Natural killer cell treated with Interleukin-12 subunit alpha and Interleukin-12 subunit beta and Interleukin-15 and Interleukin-18, amount 100 ng/mL, for 72 hours (primary cell): ENCODE measurements around the gene CASP10. TPM values are rescaled to one million over a fixed set of nuclear protein-coding genes. Genes with fewer than 3 reads are reported as not detected.

Experiments
- ATAC-seq, 2 donors: fragments of 150-1000 bp; cut with Tn5 transposase in 1 of 2; sonication (Bioruptor Pico), chemical (Tn5 transposase) in 1 of 2; 2 replicates each; pipeline ENCODE4 v1.10.0; 2021
- DNase-seq: peaks from one replicate; pipeline ENCODE4 v3.0.0; 2022; ENCODE audit warnings: low spot score
- H3K27ac Mint-ChIP-seq, 2 donors: 1 replicate in 1 of 2; 2 replicates in 1 of 2; pipeline ENCODE4 v1.8.0; 2022; ENCODE audit warnings: mixed read lengths in 2 of 2, mild to moderate bottlenecking in 1 of 2, moderate library complexity in 1 of 2
- H3K27me3 Mint-ChIP-seq, 2 donors: 1 replicate in 1 of 2; 2 replicates in 1 of 2; pipeline ENCODE4 v1.8.0; 2022; ENCODE audit warnings: mixed read lengths in 2 of 2
- H3K36me3 Mint-ChIP-seq: one replicate; pipeline ENCODE4 v1.8.0; 2022; ENCODE audit warnings: mixed read lengths
- H3K4me1 Mint-ChIP-seq, 2 donors: 1 replicate in 1 of 2; 2 replicates in 1 of 2; pipeline ENCODE4 v1.8.0; 2022; ENCODE audit warnings: low read depth in 2 of 2, mixed read lengths in 2 of 2, mild to moderate bottlenecking in 1 of 2
- H3K4me3 Mint-ChIP-seq: one replicate; pipeline ENCODE4 v1.8.0; 2022; ENCODE audit warnings: mixed read lengths
- H3K9me3 Mint-ChIP-seq: 2 replicates; pipeline ENCODE4 v1.8.0; 2022; ENCODE audit warnings: mixed read lengths
- total RNA-seq, 2 donors: library from RNA; stranded (reverse); gene quantifications; one replicate each; pipeline ENCODE4 v1.2.3, GENCODE V29; 2022

Gene CASP10
- total RNA-seq, 2 donors from 2014 or later, result 17.5 to 23.0 TPM

- Mint-ChIP-seq H3K27me3 (no peaks in the 10 kb centered on the region), H3K27ac (peak overlapping the region; percentile 93 to 98), H3K4me1 (peaks cover 59 to 72% of the 10 kb centered on the region in 2 donors), H3K36me3 (peaks cover 10% of the 10 kb centered on the region), H3K4me3 (peak overlapping the region; percentile 93), H3K9me3 (no peaks in the 10 kb centered on the region)
- DNase-seq (peak; percentile 85), ATAC-seq (peak; percentile 68 to 72)
Measured at GRCh38 chr2:201257956-201258665, 75.2 kb downstream of the CASP10 start.

DNA sequence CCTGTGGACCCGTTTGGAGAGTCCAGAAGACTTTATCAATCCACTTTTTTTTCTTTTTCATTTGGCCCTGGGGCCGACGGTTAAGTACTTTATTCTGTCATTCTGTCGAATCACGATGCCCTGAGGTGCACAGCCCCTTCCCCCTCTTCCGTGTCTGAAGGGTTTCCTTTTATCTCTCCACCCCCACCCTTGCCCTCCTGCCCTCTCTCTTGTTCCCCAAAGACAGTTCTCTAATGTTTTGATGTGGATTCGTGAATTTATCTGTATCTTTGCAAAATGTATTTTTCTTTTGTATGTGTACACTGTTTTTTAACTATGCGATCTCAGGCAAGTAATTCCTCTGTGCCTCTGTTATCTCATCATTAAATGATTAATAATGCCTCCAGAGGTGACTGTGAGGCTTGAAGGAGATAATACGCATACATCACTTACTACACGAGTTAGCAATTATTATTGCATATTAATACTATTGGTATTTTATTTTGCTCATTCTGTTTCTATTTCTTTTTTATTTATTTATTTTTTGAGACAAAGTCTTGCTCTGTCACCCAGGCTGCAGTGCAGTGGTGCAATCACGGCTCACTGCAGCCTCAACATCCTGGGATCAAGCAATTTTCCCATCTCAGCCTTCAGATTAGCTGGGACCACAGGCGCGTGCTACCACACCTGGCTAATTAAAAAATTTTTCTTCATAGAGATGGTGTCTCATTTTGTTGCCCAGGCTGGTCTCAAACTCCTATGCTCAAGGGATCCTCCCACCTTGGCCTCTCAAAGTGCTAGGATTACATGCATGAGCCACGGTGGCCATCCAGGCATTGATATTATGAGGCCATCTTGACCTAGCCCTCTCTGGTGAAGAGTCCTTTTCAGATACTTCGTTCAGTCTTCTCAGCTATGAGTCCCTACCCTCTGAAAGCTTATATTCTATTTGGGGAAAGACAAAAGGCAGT is 76.0 kb downstream of the CASP10 start:
- Mint-ChIP-seq H3K9me3 (no peaks in the 10 kb centered on the region), H3K4me1 (peaks cover 64 to 76% of the 10 kb centered on the region in 2 donors), H3K4me3 (peak overlapping the region; percentile 93), H3K27me3 (no peaks in the 10 kb centered on the region), H3K27ac (peak overlapping the region; percentile 93 to 98), H3K36me3 (peaks cover 10% of the 10 kb centered on the region)
- DNase-seq (no peak), ATAC-seq (no peak)

DNA sequence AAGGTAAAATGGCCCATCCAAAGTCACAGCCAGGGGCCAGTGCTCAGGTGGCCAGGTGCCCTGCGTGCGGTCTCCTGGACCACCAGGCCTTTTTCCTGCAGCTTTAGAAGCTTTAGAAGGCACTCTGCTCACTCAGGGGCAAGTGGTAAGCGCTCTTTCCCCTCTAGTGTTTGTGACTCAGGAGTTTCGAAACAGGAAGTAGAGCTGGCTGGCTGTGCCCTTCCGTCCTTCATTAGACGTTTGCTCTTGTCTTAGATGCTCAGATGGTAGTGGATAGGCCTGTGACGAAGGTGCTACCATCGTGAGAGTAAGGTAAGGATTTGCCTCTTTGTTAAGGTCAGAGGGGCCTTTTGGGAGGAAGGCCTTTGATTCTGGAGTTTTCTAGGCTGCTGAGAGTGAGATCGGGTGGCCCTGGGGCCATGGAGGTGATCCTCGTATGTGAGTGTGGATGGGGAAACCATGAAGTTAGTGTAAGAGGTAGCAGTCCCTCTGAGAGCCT is 77.4 kb downstream of the CASP10 start, which contains the start of gene CASP8:
TSS of gene CASP8 (plus strand) at position 235 of the 499 bp plus-strand sequence. CDS start 5,951 bp downstream, outside the sequence.
- peak; percentile 76 to 87 for ATAC-seq

DNA sequence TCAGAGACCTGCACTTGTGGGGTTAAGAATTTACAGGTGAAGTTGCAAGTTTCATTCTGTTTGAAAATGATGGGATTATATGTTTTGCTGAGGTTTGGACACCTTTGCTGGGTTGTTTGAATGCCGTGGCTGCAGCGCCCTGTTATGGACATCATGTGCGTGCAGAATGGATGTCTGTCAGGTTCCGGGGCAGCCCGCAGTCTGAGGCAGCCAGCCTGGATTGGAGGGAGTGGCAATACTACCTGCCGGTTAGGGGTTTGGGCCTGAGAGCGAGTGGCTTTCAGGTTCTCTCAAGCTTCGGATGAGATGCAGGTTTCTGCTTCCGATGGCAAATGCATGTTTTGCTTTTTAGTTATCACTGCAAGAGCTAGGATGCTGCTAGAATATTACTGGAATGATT is 78.5 kb downstream of the CASP10 start:
- no peaks in the 10 kb centered on the region for H3K27me3 Mint-ChIP-seq
- peak overlapping the region; percentile 93 to 98 for H3K27ac Mint-ChIP-seq
- peaks cover 72 to 89% of the 10 kb centered on the region in 2 donors for H3K4me1 Mint-ChIP-seq
- H3K4me3 Mint-ChIP-seq, result peak overlapping the region; percentile 93
- no peaks in the 10 kb centered on the region for H3K9me3 Mint-ChIP-seq
- H3K36me3 Mint-ChIP-seq, result peaks cover 10% of the 10 kb centered on the region
- ATAC-seq (no peak), DNase-seq (peak; percentile 62)

More for the DNA sequence above, 77.4 kb downstream of the CASP10 start, which contains the start of gene CASP8:
- no peaks in the 10 kb centered on the region for H3K9me3 Mint-ChIP-seq
- peaks cover 10% of the 10 kb centered on the region for H3K36me3 Mint-ChIP-seq
- DNase-seq, result peak; percentile 84
- no peaks in the 10 kb centered on the region for H3K27me3 Mint-ChIP-seq
- peak within 1 kb of the TSS; percentile 93 to 98 for H3K27ac Mint-ChIP-seq
- peak within 1 kb of the TSS; percentile 93 for H3K4me3 Mint-ChIP-seq
- peaks cover 63 to 82% of the 10 kb centered on the region in 2 donors for H3K4me1 Mint-ChIP-seq

DNA sequence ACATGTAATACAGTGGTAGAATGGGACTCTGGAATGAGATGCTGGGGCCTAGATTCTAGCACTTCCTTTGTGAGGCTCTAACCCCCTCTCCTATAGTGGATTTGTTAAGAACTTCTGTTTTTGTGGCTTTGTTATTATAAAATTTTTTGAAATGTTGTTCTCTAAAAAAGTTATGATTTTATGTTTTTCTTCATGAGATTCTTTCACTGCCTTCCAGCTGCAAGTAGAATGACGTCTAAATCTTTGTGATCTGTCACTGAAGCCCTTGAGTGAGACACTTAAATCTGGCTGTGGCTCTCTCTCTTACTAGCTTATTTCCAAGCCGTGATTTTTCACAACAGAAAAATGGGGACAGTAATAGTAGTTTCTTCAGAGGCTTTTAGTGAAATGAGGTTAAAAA is 79.0 kb downstream of the CASP10 start:
- H3K9me3 Mint-ChIP-seq, result no peaks in the 10 kb centered on the region

DNA sequence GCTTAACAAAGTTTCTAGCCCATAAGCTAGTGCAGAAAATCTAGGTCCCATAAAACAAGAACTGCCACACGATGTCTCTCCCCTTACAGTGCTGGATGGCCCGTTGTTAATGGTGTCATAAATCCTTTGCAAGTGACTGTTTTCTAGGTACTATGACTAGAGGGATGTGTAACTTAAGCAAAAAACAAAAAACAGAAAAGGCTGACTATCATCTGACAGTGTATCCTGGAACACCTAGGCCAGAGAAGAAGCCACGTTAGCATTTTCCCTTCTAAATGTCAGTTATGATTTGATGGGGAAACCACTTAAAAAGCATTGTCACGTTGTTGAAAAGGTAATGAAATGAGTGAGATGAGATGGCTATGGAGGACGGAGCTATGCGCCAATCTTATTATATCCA is 79.8 kb downstream of the CASP10 start:
- peak overlapping the region; percentile 93 to 98 for H3K27ac Mint-ChIP-seq
- no peaks in the 10 kb centered on the region for H3K9me3 Mint-ChIP-seq
- H3K27me3 Mint-ChIP-seq, result no peaks in the 10 kb centered on the region
- no peak for DNase-seq
- peak in 1 of 2 donors; percentile 41 for ATAC-seq
- peaks cover 72 to 88% of the 10 kb centered on the region in 2 donors for H3K4me1 Mint-ChIP-seq
- H3K36me3 Mint-ChIP-seq, result peaks cover 10% of the 10 kb centered on the region
- peak overlapping the region; percentile 85 for H3K4me3 Mint-ChIP-seq

More for the DNA sequence above, 79.0 kb downstream of the CASP10 start:
- ATAC-seq (no peak), DNase-seq (no peak)
- Mint-ChIP-seq H3K36me3 (peaks cover 10% of the 10 kb centered on the region), H3K4me3 (peak overlapping the region; percentile 93), H3K27ac (peak overlapping the region; percentile 93 to 98), H3K4me1 (peaks cover 72 to 89% of the 10 kb centered on the region in 2 donors), H3K27me3 (no peaks in the 10 kb centered on the region)

DNA sequence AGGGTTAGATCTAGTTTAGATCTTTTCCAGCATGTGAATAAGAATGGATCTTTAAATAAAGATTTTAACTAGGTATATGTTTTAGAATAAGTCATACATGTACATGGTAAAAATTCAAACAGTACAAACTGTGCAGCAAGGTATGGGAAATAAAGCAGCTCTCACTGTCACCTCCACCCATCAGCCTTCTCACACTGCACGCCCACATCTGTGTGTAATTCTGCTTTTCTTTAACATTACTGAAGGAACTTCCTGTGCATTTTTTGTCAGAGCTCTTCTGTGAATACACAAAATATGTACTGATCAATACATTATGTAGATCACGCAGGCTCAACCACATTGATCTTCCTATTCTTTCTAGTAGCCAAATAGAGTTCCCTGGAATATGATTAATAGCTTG is 80.8 kb downstream of the CASP10 start:
- H3K36me3 Mint-ChIP-seq, result peaks cover 14% of the 10 kb centered on the region
- H3K27me3 Mint-ChIP-seq, result no peaks in the 10 kb centered on the region
- no peaks in the 10 kb centered on the region for H3K9me3 Mint-ChIP-seq
- DNase-seq (no peak), ATAC-seq (peak in 1 of 2 donors; percentile 33)
- H3K27ac Mint-ChIP-seq, result peak overlapping the region; percentile 93 to 98
- H3K4me3 Mint-ChIP-seq, result peak overlapping the region; percentile 85
- peaks cover 68 to 82% of the 10 kb centered on the region in 2 donors for H3K4me1 Mint-ChIP-seq

DNA sequence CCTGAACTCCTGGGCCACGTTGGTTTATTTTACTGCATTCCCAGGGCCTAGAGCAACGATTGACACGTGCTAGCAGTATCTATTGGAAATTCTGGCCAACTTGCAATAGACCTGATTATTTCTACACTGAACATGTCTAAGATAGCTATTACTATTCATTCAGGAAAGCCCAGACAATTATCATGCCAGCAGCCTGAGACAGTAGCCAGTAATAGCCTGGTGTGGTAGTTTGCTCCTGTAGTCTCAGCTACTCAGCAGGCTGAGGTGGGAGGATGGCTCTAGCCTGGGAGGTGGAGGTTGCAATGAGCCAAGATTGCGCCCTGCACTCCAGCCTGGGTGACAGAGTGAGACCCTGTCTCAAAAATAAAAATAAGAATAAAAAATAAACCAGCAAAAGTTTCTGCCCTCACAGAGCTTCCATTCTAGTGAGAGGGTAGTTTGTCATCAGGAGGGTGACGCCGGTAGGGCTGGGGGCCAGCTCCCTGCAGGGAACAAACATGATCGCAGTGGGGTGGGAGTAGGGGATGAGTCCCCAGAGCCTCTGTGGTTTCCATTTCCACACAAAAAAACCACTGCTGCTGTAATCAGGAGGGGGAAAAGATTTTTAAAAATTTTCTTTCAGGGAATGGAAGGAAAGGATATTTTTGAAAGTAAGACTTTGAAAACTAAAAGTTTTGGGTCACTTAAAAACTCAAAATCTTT is 81.7 kb downstream of the CASP10 start:
- Mint-ChIP-seq H3K4me3 (peak overlapping the region; percentile 85), H3K9me3 (no peaks in the 10 kb centered on the region), H3K27me3 (no peaks in the 10 kb centered on the region), H3K4me1 (peaks cover 71 to 78% of the 10 kb centered on the region in 2 donors), H3K36me3 (peaks cover 18% of the 10 kb centered on the region), H3K27ac (peak overlapping the region; percentile 93 to 98)
- ATAC-seq (no peak), DNase-seq (no peak)

- Mint-ChIP-seq H3K27me3 (no peaks in the 10 kb centered on the region), H3K27ac (peak overlapping the region; percentile 93 to 98), H3K4me1 (peaks cover 69 to 83% of the 10 kb centered on the region in 2 donors), H3K4me3 (peak overlapping the region; percentile 85), H3K36me3 (peaks cover 22% of the 10 kb centered on the region), H3K9me3 (no peaks in the 10 kb centered on the region)
- ATAC-seq, result no peak
- peak; percentile 50 for DNase-seq
Measured at GRCh38 chr2:201266629-201267028, 83.7 kb downstream of the CASP10 start.

- peaks cover 27% of the 10 kb centered on the region for H3K36me3 Mint-ChIP-seq
- peak; percentile 89 to 93 for ATAC-seq
- no peaks in the 10 kb centered on the region for H3K9me3 Mint-ChIP-seq
- H3K27ac Mint-ChIP-seq, result peak overlapping the region; percentile 93 to 98
- no peaks in the 10 kb centered on the region for H3K27me3 Mint-ChIP-seq
- DNase-seq, result peak; percentile 79
- peak overlapping the region; percentile 85 for H3K4me3 Mint-ChIP-seq
- H3K4me1 Mint-ChIP-seq, result peaks cover 69 to 86% of the 10 kb centered on the region in 2 donors
Measured at GRCh38 chr2:201267278-201268030, 84.5 kb downstream of the CASP10 start.

GRCh38 chr2:201269764-201270163 is 86.8 kb downstream of the CASP10 start:
- Mint-ChIP-seq H3K4me3 (no peak overlapping the region), H3K36me3 (peaks cover 45% of the 10 kb centered on the region), H3K27ac (peak overlapping the region; percentile 17 to 19), H3K9me3 (no peaks in the 10 kb centered on the region), H3K27me3 (no peaks in the 10 kb centered on the region), H3K4me1 (peaks cover 52 to 75% of the 10 kb centered on the region in 2 donors)
- DNase-seq (no peak), ATAC-seq (no peak)

- Mint-ChIP-seq H3K9me3 (no peaks in the 10 kb centered on the region), H3K36me3 (peaks cover 51% of the 10 kb centered on the region), H3K4me3 (peak overlapping the region; percentile 13), H3K27ac (peak overlapping the region; percentile 17 to 19), H3K27me3 (no peaks in the 10 kb centered on the region), H3K4me1 (peaks cover 48 to 68% of the 10 kb centered on the region in 2 donors)
- ATAC-seq (no peak), DNase-seq (peak; percentile 6)
Measured at GRCh38 chr2:201270293-201271001, 87.5 kb downstream of the CASP10 start.
